ENCODE measurements around the gene EN2. TPM values are rescaled to one million over a fixed set of nuclear protein-coding genes. Genes with fewer than 3 reads are reported as not detected.

The EN2 gene
- total RNA-seq, 1 experiment from 2014 or later, result 0.07 TPM

DNA sequence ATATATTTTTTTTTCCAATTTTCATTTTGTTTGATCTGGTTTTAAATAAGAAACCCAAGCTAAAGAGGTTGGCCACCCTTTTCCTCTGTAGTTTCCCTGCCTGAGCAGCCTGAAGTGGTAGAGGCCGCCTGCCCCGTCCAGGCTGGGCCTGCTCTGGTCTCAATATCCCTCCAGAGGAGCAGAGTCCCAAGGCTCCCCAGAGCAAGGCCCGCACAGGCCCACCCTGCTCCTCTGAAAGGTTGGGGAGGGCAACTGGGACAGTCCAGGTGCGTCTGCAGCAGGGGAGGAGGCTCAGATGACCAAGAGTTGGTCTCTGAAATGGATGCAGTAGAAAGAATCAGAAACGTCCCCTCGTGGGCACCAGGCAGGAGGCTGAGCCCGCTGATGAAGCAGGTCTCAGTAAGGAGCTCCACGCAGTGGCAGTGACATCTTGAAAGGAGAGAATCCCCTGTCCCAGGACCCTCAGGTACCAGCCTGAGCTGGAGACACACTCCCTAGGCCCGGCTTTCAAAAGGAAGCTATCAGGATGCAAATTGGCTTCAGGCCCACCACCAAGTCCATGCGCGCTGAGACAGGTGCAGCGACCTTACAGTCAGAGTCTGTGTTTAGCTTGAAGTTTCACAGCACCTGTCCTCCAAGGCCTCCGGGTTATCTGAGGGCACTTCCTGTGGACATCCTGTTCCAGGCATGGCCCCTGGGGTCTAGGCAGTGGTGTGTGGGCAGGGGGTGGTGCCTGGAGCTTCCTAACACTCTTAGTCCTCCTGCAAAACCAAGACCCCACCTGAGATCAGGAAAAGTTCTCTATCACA, 37.7 kb downstream of the EN2 start:
- Histone ChIP-seq H3K9me3 (ENCODE audit: control insufficient read depth, low read depth, low read length) (no peaks in the 10 kb centered on the region), H3T11ph (ENCODE audit: low read length) (no peak overlapping the region), H3K27ac (ENCODE audit: insufficient read length, low read depth, low read length) (no peak overlapping the region), H2AK5ac (ENCODE audit: insufficient read length, low read length) (no peak overlapping the region), H4K20me1 (ENCODE audit: control insufficient read depth, insufficient read depth, insufficient read length) (no peaks in the 10 kb centered on the region), H3K23me2 (ENCODE audit: insufficient read length, low read depth, low read length, poor library complexity, severe bottlenecking) (peaks cover 1% of the 10 kb centered on the region), H3K4ac (ENCODE audit: low read depth, low read length) (no peak overlapping the region), H3K18ac (ENCODE audit: insufficient read length, low read depth, low read length) (no peak overlapping the region), H2AFZ (ENCODE audit: low read length) (no peak overlapping the region), H4K8ac (replicated peaks; ENCODE audit: insufficient read length, low read depth, low read length) (no peak overlapping the region), H4K91ac (ENCODE audit: insufficient read length, low read depth, low read length) (no peak overlapping the region), H4K5ac (ENCODE audit: insufficient read length, low read depth, low read length) (no peak overlapping the region), H3K79me2 (ENCODE audit: insufficient read depth, low read length) (no peaks in the 10 kb centered on the region), H2BK12ac (ENCODE audit: insufficient read length, low read depth, low read length) (no peak overlapping the region), H3K14ac (ENCODE audit: insufficient read depth, low read length) (no peak overlapping the region), H3K56ac (ENCODE audit: insufficient read length, low read depth, low read length) (no peak overlapping the region), H3K9ac (ENCODE audit: extremely low read depth, insufficient read length, low read length) (no peak overlapping the region), H3K23ac (ENCODE audit: insufficient read length, low read depth, low read length) (no peak overlapping the region), H3K79me1 (ENCODE audit: insufficient read depth, low read depth, low read length, poor library complexity, severe bottlenecking) (no peaks in the 10 kb centered on the region), H3K4me1 (ENCODE audit: insufficient read depth, low read length) (no peaks in the 10 kb centered on the region; the same call in 1 of the 2 replicates), H2BK120ac (ENCODE audit: low read depth, low read length, poor library complexity, severe bottlenecking) (no peak overlapping the region), H2BK5ac (ENCODE audit: insufficient read length, low read length) (no peak overlapping the region), H2BK20ac (ENCODE audit: low read depth, low read length, poor library complexity, severe bottlenecking) (no peak overlapping the region), H3K27me3 (ENCODE audit: insufficient read depth, low read length) (peaks cover 6% of the 10 kb centered on the region; the same call in 1 of the 2 replicates), H2BK15ac (ENCODE audit: low read depth, low read length) (no peak overlapping the region), H3K4me2 (ENCODE audit: insufficient read depth, insufficient read length, low read length) (no peak overlapping the region)
- Mint-ChIP-seq H3K36me3 (ENCODE audit: insufficient read depth in 1 of 3, low read depth in 3 of 3) (no peaks in the 10 kb centered on the region; a peak in 1 of 7 replicates), H3K27ac (no peak overlapping the region), H3K4me3 (no peak overlapping the region), H3K4me1 (peaks cover 21 to 22% of the 10 kb centered on the region in 2 experiments), H3K9me3 (peaks cover 0 to 2% of the 10 kb centered on the region in 2 experiments; a peak in 3 of 5 replicates), H3K27me3 (ENCODE audit: low read depth) (peaks cover 97% of the 10 kb centered on the region)
- WGBS (ENCODE audit: extremely low coverage, insufficient read length, low lambda C conversion rate), result no CpG with 5 or more reads among the region's 13 CpGs
- no peak for DNase-seq
- TF ChIP-seq, protein P1, sequence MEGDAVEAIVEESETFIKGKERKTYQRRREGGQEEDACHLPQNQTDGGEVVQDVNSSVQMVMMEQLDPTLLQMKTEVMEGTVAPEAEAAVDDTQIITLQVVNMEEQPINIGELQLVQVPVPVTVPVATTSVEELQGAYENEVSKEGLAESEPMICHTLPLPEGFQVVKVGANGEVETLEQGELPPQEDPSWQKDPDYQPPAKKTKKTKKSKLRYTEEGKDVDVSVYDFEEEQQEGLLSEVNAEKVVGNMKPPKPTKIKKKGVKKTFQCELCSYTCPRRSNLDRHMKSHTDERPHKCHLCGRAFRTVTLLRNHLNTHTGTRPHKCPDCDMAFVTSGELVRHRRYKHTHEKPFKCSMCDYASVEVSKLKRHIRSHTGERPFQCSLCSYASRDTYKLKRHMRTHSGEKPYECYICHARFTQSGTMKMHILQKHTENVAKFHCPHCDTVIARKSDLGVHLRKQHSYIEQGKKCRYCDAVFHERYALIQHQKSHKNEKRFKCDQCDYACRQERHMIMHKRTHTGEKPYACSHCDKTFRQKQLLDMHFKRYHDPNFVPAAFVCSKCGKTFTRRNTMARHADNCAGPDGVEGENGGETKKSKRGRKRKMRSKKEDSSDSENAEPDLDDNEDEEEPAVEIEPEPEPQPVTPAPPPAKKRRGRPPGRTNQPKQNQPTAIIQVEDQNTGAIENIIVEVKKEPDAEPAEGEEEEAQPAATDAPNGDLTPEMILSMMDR (conservative IDR thresholded peaks at IDR 0.05), result no peak
